ENCODE measurements around the gene COMT. TPM values are rescaled to one million over a fixed set of nuclear protein-coding genes. Genes with fewer than 3 reads are reported as not detected.

The COMT gene
- polyA plus RNA-seq, 1 experiment, result 79.4 TPM

DNA sequence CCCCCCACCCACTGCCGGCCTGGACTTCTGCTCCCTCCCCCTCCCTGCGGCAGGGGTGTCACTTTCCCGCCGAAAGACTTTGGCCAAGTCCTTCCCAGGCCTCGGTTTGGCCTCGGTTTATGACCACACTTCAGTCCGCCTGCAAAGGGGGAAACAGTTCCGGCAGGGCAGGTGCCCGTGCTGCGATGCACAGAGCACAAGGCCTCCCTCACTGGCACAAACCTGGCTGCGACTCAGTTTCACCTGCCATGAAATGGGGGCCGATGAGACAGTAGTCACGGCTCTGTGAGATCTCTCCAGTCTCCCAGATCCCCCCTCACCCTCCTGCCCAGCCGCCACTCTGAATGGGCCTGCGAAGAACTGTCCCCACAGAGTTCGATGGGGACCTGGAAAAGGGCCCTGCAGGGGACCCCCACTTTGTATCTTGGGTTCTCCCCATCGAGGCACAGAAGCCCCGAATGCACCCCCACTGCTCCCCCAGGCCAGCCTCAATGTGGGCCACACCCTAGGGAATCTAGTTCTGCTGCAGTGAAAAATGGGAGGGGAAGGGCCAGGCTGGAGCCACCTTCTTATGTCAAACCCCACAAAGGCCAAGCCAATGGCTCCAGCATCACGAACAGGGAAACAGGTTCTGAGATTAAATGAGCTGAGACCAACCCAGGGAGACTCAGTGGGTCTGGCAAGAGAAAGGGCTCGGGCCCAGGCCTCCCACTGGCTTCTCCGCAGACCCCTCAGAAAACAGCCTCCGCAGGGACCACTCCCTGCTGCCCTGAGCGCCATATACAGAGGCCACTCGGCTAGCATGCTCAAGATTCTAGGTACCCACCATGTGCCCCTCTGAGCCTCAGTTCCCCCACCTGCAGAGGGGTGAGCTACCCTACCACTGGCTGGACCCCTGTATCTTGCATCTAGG lies 46.1 kb downstream of the COMT start:
- no peak for DNase-seq (ENCODE audit: low read depth, low spot score)
- no peaks in the 10 kb centered on the region; the same call in 1 of the 2 replicates for H3K9me3 ChIP-seq (ENCODE audit: control insufficient read depth, insufficient read depth, low read length)
- ChIA-PET CTCF (interaction anchor here (0.6 to 1.4 kb wide), 2 partner anchors 26 to 29 kb away, joined by 3 to 5 read pairs; no protein-coding TSS in a partner anchor), POLR2A (interaction anchor here (1.4 to 1.5 kb wide), 2 partner anchors 25 to 33 kb away, joined by 6 to 9 read pairs; partner anchors contain the start of gene TANGO2)
- no peak overlapping the region for H3K4me3 ChIP-seq (ENCODE audit: low read depth, low read length)
- H3K27me3 ChIP-seq (ENCODE audit: control insufficient read depth, insufficient read depth, low read length), result no peaks in the 10 kb centered on the region
- TF ChIP-seq, protein P1, sequence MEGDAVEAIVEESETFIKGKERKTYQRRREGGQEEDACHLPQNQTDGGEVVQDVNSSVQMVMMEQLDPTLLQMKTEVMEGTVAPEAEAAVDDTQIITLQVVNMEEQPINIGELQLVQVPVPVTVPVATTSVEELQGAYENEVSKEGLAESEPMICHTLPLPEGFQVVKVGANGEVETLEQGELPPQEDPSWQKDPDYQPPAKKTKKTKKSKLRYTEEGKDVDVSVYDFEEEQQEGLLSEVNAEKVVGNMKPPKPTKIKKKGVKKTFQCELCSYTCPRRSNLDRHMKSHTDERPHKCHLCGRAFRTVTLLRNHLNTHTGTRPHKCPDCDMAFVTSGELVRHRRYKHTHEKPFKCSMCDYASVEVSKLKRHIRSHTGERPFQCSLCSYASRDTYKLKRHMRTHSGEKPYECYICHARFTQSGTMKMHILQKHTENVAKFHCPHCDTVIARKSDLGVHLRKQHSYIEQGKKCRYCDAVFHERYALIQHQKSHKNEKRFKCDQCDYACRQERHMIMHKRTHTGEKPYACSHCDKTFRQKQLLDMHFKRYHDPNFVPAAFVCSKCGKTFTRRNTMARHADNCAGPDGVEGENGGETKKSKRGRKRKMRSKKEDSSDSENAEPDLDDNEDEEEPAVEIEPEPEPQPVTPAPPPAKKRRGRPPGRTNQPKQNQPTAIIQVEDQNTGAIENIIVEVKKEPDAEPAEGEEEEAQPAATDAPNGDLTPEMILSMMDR (IDR thresholded peaks at IDR 0.05; ENCODE audit: low read depth, low read length), result no peak
- H3K27ac ChIP-seq (ENCODE audit: low read depth, low read length), result no peak overlapping the region

DNA sequence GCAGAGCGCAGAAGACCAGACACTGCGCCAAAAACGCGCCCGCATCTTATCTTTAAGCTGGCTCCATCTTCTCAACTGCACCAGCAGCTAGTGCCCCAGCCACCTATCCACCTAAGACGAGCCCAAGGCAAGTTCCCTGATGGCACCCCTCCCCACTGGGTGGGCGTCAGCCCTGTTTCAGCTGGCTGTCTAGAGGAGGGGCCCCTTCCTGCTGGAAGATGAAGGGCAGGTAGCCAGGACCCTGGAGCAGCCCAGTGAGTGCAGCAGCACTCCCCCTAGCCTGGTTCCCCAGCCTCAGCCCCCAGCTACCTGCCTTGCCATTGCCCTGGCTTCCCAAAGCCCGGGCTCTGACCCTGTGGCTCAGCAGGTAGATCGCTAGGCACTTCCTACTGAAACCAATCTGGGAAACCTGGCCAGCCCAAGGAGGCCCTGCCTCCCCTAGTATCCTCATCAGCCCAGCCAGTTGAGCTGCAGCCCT lies 46.8 kb downstream of the COMT start:
- ChIA-PET POLR2A (no interaction called here), CTCF (no interaction called here)
- Histone ChIP-seq H3K27me3 (ENCODE audit: control insufficient read depth, insufficient read depth, low read length) (no peaks in the 10 kb centered on the region), H3K27ac (ENCODE audit: low read depth, low read length) (no peak overlapping the region), H3K9me3 (ENCODE audit: control insufficient read depth, insufficient read depth, low read length) (no peaks in the 10 kb centered on the region; the same call in 1 of the 2 replicates), H3K4me3 (ENCODE audit: low read depth, low read length) (no peak overlapping the region)
- DNase-seq (ENCODE audit: low read depth, low spot score), result no peak
- TF ChIP-seq, protein P1 (IDR thresholded peaks at IDR 0.05; ENCODE audit: low read depth, low read length), result no peak

DNA sequence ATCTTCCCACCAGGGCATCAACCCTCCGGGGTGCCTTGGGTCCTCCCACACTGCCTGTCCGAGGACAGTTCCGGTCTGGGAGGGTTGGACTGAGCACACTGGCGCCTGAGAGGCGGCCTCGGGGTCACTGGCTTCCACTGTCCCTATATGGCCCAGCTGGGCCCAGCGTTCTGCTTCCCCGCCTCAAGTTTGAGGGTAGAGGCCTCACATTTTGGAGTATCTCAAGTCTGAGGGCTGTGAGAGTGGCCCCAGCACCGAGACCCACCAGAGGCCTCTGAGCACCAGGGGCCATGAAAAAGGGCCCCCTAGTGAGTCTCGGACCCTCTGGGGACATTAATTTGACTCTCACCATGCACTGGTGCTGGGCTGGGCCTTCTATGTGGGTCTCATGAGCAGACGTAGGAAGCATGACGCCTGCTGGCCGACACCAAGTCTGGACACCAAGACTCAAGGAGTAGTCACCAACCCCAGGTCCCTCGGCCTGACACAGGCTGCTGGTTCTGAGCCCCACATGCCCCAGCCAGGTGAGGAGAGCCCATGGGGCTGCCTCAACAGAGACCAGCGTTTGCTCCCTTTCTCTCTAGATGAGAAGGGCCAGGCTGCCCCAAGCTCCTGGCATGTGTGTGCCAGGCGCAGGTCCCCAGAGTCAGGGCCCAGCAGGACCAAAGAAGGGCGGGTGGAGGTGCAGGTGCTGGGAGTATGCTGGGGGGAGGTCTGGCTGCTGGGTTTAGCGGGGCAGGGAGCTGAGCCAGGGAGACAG lies 47.6 kb downstream of the COMT start:
- no peaks in the 10 kb centered on the region; the same call in 1 of the 2 replicates for H3K9me3 ChIP-seq (ENCODE audit: control insufficient read depth, insufficient read depth, low read length)
- TF ChIP-seq, protein P1 (IDR thresholded peaks at IDR 0.05; ENCODE audit: low read depth, low read length), result no peak
- no peaks in the 10 kb centered on the region for H3K27me3 ChIP-seq (ENCODE audit: control insufficient read depth, insufficient read depth, low read length)
- H3K4me3 ChIP-seq (ENCODE audit: low read depth, low read length), result no peak overlapping the region
- ChIA-PET POLR2A (interaction anchor here (0.6 kb wide), 1 partner anchor 885 kb away, joined by 4 read pairs; no protein-coding TSS in a partner anchor), CTCF (interaction anchor here (0.6 kb wide), 1 partner anchor 23 kb away, joined by 3 read pairs; no protein-coding TSS in a partner anchor)
- no peak for DNase-seq (ENCODE audit: low read depth, low spot score)
- no peak overlapping the region for H3K27ac ChIP-seq (ENCODE audit: low read depth, low read length)

- no peaks in the 10 kb centered on the region; the same call in 1 of the 2 replicates for H3K9me3 ChIP-seq (ENCODE audit: control insufficient read depth, insufficient read depth, low read length)
- CTCF ChIA-PET, result interaction anchor here (0.6 kb wide), 1 partner anchor 23 kb away, joined by 3 read pairs; no protein-coding TSS in a partner anchor
- POLR2A ChIA-PET, result interaction anchor here (0.6 kb wide), 1 partner anchor 884 kb away, joined by 4 read pairs; no protein-coding TSS in a partner anchor
- no peak for DNase-seq (ENCODE audit: low read depth, low spot score)
- H3K4me3 ChIP-seq (ENCODE audit: low read depth, low read length), result no peak overlapping the region
- no peak overlapping the region for H3K27ac ChIP-seq (ENCODE audit: low read depth, low read length)
- H3K27me3 ChIP-seq (ENCODE audit: control insufficient read depth, insufficient read depth, low read length), result no peaks in the 10 kb centered on the region
- TF ChIP-seq, protein P1 (IDR thresholded peaks at IDR 0.05; ENCODE audit: low read depth, low read length), result no peak
Measured at GRCh38 chr22:19989725-19990067, 48.1 kb downstream of the COMT start.
